CD4-positive, alpha-beta T cell treated with Interleukin-4 for 1 hour (primary cell): ENCODE results near the gene VILL.
A peak's percentile ranks its signal among the peaks of the same experiment; 100 is the strongest.

ENCODE experiments used
- DNase-seq, 2 donors: peaks; one replicate each; pipeline ENCODE4 v3.0.0-alpha.2; 2020 to 2022

The VILL gene

DNA sequence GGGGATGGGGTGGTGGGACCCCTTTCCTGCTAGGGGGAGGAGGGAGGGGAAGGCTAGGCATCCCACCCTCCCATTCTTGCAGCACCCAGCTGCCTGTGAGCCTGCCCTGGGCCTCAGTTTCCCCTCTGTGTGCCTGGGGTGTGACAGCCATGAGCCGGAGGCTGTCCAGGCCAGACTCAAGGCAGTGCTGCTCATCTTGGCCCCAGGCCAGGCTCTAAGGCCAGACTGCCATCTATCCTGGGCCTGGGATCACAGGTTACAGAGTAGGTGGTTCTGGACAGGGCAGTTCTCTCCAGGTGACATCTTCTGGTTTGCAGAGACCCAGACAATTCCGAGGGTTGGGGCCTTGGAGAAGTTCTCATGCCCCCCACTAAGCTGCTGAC, 3.3 kb upstream of the VILL start:
- DNase-seq: peak in 1 of 2 donors; percentile 7

DNA sequence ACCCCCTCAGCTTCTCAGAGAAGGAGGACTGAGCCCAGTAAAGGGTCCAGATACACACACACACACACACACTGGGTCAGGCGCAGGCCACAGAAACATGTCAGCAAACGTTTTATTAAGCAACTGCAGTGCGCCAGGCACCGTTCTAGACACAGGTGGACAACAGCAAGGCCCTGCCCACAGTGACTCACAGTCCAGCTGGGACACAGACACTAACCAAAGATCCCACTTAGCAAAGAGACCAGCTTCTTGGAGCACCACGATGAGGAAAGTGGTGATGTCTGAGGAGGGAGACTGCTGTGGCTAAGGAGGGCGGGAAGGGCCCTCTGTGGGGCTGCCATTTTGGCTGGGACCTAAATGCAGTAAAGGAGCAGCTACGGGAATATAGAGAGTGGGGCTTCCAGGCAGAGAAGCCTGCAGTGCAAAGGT, 2.8 kb upstream of the VILL start:
- peak in 1 of 2 donors; percentile 12 for DNase-seq

DNA sequence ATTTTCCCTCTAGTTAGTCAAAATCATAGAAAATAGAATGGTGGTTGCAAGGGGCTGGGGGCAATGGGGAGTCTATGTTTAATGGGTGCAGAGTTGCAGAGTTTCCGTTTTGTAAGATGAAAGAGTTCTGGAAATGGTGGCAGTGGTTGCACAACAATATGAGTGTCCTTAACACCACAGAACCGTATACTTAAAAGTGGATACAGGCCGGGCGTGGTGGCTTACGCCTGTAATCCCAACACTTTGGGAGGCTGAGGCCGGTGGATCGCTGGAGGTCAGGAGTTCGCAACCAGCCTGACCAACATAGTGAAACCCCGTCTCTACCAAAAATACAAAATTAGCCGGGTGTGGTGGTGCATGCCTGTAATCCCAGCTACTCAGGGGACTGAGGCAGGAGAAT, 2.2 kb upstream of the VILL start:
- peak in 1 of 2 donors; percentile 11 for DNase-seq

DNA sequence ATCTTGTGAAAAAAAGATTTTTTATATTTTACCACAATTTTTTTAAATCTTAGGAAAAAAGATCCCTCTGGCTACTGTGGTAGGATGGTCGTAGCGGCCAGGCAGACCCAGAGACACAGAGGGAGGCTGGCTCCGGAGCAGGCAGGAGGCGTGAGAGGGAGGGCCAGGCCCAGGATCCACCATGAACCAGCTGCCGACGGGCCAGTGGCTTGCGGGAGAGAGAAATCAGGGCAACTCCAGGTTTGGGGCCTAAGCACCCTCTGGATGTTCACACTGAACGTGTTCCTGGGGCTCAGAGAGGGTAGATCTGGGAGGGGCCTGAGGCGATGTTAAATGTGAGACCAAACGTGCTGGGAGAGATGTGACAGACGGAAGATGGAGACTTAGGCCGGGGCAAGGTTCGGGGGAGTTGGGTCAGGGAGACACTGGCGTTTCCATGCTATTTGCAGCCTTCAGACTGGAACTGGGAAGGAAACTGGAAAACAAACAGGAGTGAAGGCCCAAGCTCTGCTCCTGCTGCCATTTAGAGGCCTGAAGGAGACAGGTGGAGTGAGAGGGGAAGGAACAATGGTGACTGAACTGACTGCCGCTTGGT, 1.6 kb upstream of the VILL start:
- DNase-seq: peak in 1 of 2 donors; percentile 9

DNA sequence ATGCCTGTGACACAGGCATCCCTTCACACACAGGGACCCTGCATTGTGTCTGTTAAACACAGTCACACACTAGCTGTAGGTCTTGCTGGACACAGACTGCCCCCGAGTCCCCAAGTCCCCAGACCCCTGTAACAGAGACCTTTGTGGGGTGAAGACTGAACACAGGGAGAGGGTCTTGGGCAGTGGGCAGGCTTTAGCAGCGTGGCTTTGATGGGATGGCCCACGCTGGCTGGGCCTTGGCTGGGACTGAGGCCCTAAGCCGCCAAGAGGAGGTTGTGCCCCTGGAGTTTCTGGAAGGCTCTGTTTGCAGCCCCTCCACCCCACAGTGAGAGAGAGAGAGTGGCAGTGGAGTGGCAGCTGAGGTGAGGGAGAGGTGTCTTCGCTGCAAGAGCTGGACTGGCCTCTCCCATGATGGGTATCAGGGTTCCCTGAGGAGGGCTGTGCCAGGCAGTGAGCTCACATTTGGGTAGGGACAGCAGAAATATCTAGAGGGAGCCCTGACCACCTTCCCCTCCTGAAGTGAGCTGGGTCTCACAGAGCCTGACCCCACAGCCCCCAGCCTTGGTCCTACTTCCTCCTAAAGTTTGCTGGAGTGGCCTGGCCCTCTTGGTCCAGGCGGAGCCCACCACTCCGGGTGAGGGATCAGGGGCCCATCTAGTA, 635 bp upstream of the VILL start:
- peak in 1 of 2 donors; percentile 7 for DNase-seq

DNA sequence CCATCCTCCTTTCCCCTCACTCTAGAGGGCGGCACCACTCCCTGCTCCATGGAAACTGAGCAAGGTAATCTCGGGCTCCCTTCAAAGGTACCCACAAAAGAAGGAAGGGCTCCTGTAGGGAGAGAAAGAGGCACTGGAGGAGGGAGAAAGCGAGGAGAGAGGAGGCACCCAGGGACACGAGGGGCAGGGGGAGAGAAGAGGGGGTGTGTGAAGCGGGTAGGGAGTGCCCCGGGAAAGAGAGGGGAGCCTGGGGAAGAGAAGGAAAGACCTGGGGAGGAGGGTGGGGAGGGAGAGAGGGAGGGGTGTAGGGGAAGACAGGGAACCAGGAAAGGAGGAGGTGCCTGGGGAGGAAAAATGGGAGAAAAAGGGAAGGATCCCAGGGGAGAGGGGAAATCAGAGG, 523 bp downstream of the VILL start:
- DNase-seq: no peak

DNA sequence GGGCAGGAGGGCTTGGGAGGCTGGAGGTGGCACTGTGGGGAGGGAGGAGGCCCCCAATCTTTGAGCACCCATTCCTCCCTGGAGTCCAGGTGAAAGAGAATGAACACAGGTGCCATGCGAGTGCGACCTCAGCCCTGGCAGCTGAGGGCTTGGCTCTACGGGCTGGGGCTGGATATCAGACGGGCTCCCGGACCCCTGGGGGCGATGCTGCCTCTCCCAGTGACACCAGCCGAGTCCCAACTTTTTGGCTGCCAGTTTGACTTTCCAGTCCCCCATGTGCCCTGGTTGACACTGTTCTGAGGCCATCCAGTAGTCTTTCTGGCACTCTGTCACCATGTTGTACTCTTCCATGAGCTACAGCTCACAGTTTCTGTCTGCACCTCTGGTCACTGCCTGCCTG, 1.2 kb downstream of the VILL start:
- no peak for DNase-seq

DNA sequence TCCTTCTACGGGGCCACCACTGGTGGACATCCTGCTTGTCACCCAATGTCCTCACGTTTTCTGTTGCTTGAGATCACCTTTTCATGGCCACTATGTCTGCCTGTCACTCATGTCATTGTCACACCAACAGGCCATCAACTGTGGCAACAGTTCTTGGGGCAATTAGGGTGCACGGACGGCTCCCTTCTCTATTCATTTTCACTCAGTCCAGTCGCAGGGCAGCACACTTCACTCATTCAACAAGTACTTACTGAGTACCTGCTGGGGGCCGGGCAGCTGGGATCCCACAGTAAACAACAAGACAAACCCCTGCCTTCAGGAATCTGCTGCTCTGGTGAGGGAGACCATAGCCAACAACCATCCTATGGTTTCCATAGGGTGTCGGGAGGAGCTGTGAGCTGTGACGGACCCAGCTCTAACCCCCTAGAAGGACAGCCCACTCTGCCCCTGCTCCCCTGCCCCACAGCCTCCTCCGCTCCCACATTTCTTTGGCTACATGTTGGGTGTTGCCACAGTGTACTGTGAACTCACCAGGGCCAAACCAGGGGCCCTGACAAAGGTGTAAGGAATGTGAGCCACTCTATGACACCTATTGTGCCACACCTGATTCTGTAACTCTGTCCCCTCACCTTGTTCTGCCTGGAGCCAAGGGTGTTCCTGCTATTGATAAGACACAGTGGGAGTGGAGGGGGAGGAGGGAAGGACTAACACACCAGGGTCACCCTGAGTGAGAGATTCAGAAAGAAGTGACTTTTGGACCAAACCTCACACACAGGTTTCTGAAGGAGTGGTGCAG, 1.9 kb downstream of the VILL start:
- no peak for DNase-seq

DNA sequence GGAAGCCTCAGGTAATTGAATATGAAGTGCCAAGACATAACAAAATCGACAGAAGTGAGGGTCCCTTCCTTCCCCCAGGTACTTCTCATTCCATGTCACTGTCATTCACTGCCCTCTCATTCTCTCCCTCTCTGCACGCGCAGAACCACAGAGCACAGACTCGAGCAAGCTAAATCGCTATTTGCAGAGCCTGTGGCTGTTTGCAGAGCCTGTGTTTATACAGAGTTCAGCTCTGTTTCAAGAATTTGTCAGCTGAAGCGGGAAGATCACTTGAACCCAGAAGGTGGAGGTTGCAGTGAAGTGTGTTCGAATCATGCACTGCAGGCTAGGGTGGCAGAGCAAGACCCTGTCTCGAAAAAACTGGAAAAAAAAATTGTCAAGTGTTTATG, 2.5 kb downstream of the VILL start:
- DNase-seq: no peak

DNA sequence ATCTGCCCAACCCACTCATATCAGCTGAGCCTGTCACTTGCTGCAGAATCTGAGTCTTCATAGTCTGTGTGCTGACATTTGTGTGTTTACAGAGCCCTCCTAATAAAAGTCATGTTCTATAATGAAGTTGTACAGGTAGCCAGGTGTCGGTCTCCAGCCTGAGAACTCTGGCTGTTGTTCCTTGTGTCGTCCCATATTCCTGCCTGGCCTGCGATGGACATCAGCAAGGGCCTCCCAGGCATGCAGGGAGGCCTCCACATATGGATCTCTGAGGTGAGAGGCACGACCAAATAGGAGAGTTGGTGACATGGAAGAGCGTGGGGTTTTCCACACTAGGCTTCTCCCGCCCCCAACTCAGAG, 2.9 kb downstream of the VILL start:
- DNase-seq: no peak

DNA sequence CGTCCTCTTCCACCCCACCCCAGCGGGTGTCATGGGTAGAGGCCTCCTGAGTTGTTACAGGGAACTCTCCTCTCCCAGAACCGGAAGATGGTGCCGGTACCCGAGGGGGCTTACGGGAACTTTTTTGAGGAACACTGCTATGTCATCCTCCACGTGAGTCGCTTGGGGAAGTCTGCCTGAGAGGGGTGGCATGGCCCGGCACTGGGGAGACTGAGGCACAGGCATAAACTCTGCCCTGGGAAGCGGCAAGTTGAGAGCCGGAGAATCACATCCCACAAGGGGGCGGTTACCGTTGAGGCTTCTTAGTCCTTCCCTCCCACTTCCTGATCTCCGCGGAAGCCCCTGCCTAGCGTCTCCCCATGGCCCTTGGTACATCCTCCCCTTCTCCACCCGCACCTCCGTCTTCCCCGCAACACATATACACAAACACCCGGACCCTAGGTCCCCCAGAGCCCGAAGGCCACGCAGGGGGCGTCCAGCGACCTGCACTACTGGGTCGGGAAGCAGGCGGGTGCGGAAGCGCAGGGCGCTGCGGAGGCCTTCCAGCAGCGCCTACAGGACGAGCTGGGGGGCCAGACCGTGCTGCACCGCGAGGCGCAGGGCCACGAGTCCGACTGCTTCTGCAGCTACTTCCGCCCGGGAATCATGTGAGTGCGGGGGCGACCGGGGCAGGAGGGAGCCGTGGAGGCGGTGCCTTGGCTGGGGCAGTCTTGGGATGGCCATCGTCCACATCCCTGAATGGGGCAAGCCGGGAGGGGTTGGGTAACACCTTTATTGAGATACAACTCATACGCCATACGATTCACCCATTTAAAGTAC, 3.4 kb downstream of the VILL start:
- peak; percentile 53 to 60 for DNase-seq

DNA sequence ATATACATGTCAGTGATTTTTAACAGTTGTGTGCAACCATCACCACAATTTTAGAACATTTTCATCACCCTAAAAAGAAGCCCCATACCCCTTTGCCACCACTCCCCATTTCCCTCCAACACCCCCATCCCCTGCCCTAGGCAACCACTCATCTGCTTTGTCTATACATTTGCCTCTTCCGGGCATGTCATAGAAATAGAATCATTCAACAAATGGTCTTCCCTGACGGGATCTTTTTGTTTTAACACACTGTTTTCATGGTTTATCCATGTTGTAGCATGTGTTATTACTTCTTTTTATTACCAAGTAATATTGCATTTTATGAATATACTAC, 4.0 kb downstream of the VILL start:
- DNase-seq: no peak

DNA sequence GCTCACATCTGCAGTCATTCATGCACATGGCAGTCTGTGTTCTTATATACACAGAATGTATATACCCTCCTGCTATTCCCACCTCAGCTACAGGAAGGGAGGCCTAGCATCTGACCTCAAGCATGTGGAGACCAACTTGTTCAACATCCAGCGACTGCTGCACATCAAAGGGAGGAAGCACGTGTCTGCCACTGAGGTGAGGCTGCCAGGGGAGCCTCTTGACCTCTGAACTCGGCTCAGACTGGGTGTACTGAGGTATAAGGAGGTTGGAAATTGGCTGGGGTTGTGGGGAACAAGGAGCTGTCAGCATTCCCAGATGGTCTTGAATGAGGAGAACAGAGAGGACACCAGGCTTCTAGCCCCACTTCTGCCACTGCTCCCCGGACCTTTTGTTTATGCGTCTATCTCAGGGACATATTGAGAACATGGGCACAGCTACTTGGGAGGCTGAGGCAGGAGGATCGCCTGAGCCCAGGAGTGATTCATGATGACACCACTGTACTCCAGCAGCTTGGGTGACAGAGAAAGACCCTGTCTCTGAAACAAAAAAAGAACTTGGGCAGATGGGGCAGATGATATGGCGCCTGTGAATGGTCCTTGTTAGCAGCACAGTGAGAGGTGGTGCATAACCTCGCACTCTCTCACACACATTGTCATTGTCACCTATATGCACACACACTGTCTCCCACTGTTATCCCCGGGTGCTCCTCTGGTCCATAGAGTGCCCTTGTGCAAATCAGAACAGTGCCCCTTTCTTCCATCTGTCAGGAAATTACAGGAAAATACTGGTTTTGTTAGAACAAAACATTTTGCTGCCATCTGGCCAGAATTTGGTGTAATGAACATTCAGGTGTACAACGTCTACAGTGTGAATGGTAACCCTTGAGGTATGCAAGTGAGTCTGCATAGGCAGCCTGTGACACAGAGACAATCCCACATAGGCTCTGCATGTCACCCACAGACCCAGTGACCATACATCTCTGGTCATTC, 5.4 kb downstream of the VILL start:
- DNase-seq: peak in 1 of 2 donors; percentile 31

DNA sequence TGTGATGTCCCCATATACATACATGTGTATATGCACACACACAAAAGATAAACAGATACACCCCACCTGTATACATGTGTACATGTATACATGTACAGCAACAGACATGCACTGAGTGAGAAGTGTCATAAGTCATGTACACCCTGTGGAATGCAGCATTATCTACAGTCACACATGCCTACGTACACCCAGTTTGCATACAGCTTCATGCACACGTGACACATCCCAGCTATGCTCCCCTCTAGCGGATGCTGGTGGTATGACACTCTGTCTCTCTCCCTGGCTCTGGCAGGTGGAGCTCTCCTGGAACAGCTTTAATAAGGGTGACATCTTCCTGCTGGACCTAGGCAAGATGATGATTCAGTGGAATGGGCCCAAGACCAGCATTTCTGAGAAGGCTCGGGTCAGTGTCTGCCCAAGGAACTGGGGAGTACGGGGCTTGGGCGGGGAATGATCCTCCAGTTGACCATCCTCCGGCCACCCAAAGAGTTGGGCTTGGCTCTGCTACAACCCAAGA, 6.3 kb downstream of the VILL start:
- DNase-seq: peak; percentile 85 to 89

DNA sequence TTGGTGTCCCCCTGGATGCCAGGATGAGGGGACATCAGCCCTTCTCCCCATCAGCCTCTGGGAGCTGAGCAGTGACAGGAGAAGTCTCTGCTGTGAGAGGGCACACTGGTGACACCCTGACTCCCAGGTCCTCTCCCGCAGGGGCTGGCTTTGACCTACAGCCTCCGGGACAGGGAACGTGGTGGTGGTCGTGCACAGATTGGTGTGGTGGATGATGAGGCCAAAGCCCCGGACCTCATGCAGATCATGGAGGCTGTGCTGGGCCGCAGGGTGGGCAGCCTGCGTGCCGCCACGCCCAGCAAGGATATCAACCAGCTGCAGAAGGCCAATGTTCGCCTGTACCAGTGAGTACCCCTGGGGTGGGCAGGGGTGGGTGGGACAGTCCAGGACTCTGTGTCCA, 6.8 kb downstream of the VILL start:
- no peak for DNase-seq

DNA sequence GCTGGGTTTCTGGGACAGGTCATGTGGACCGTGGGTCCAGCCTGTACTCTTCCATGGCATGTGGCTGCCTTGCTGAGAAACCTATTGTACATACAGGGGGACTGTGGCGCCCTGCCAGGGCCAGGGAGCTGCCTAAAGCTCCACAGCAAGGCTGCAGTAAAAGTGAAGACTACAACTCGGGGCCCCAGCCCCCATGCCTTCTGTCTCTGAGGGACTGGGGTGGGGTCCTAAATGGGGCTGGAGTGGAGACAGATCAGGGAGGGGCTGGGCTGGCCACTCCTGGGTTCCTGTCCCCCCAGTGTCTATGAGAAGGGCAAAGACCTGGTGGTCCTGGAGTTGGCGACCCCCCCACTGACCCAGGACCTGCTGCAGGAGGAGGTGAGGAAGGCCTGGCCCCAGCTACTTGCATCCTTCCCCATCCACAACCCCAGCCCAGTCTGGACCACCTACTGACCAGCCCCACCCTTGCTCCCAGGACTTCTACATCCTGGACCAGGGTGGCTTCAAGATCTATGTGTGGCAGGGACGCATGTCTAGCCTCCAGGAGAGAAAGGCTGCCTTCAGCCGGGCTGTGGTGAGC, 7.3 kb downstream of the VILL start:
- DNase-seq: no peak

DNA sequence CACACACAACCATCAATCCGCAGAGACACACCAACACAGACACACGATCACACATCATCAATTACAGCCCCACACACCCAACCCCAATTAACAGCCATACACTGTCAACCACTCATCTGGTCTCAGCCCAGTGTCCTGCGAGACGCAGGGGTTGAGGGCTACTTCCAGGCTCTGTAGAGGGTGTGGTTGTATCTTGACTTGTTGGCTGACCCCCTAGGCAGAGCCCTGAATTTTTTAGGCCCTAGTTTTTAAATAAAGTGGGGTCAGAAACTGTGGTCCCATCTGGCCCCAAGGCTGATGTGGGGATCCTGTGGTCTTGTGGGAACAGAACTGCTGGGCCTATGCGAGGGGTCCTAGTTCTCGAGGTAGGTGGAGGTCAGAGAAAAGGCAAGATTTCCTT, 9.2 kb downstream of the VILL start:
- DNase-seq: no peak

DNA sequence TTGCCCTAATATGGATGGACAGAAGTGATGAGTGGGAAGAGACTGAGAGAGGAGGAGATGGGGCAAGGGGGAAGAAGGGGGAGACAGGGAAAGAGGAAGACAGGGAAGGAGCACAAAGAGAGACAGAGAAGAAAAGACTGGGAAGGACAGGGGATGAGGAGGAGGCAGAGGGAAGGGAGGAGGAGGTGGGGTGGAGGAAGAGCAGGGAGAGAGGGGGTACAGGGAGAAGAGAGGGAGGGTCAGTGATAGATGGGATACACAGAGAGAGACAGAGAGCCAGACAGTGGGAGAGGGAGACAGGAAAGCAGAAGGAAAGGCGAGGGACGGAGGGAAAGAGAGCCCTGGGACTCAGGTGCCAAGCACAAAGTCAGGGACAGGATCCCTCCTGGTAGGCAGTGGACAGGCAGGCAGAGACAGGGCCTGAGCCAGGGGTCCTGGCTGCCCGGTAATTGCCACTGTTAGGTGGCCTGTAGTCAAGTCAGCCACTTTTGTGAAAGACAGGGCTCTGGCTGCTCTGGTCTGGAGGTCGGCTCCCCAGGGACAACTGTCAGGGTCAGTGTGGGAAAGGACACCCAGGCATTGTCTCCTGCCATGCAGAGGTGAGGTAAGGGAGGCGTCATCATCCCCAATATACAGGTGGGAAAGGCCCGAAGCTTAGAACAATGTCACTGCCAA, 9.8 kb downstream of the VILL start:
- no peak for DNase-seq

DNA sequence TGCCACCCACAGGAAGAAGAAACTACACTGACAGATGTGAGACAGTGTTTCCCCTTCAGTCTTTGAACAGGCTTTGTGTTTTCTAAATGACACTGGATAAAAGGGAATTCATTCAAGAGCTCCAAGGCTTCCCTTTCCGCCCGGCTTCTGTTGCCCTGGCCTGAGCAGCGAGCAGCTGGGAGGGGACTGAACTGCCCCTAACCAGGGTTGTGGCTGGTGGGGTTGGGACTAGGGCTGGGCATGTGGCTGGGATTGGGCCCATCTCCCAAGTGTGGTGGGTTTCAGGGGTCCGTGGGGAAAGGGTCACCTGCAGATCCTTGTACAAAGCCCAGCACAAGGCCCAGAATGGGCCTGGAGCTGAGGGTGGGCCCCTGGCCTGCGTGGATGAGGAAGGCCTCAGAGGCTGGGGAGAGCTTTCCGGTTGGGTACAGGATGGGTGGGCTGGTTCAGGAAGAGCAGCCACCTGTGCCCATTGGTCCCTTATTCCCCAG, 10.4 kb downstream of the VILL start:
- DNase-seq: no peak

DNA sequence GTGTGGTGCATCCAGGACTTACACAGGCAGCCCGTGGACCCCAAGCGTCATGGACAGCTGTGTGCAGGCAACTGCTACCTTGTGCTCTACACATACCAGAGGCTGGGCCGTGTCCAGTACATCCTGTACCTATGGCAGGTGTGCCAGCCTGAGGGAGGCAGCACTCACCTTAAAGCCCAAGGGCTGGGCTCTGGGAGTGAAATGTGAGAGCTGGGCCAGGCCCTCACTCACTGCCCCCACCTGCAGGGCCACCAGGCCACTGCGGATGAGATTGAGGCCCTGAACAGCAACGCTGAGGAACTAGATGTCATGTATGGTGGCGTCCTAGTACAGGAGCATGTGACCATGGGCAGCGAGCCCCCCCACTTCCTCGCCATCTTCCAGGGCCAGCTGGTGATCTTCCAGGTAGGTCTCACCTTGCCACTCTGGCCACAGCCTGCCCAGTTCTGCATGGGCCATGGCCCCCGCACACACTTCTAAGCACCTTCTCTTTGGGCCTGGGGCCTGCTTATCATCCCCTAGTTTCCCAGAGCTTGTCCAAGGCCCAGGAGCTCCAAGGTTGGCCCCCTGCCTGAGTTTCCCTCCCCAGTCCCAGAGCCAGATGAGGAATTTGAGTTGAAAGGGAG, 11.0 kb downstream of the VILL start:
- no peak for DNase-seq
